ENCODE results near the gene ZNF611.
"Not testable (repeated sequence)": the region's sequence is repeated elsewhere in the genome, so short reads cannot be mapped to it uniquely, and the experiment has no call there.

ZNF611 gene

GRCh38 chr19:52734893-52735661 is at the start of gene ZNF611:
ZNF611 (minus strand) TSS chr19:52735044; CDS start chr19:52715894, 19,150 bp downstream.
- peak; percentile 96 for DNase-seq (ENCODE audit: low read depth)

GRCh38 chr19:52782864-52783263 is 48.0 kb upstream of the ZNF611 start:
- DNase-seq (ENCODE audit: low read depth), result not testable (repeated sequence)

- peak; percentile 25 for DNase-seq (ENCODE audit: low read depth)
Measured at GRCh38 chr19:52778811-52779210, 44.0 kb upstream of the ZNF611 start.

- DNase-seq (ENCODE audit: low read depth), result not testable (repeated sequence)
Measured at GRCh38 chr19:52756447-52756846, 21.6 kb upstream of the ZNF611 start.

GRCh38 chr19:52749780-52750179 is 14.9 kb upstream of the ZNF611 start:
- DNase-seq (ENCODE audit: low read depth), result no peak

- DNase-seq (ENCODE audit: low read depth), result peak; percentile 54
Measured at GRCh38 chr19:52748336-52748950, 13.6 kb upstream of the ZNF611 start.

GRCh38 chr19:52745919-52746318 is 11.1 kb upstream of the ZNF611 start:
- not testable (repeated sequence) for DNase-seq (ENCODE audit: low read depth)

- no peak for DNase-seq (ENCODE audit: low read depth)
Measured at GRCh38 chr19:52743091-52743490, 8.2 kb upstream of the ZNF611 start.

- peak; percentile 26 for DNase-seq (ENCODE audit: low read depth)
Measured at GRCh38 chr19:52742516-52742915, 7.7 kb upstream of the ZNF611 start.

GRCh38 chr19:52741951-52742485 is 7.2 kb upstream of the ZNF611 start:
- DNase-seq (ENCODE audit: low read depth), result no peak

GRCh38 chr19:52741371-52741770 is 6.5 kb upstream of the ZNF611 start:
- DNase-seq (ENCODE audit: low read depth), result not testable (repeated sequence)

- no peak for DNase-seq (ENCODE audit: low read depth)
Measured at GRCh38 chr19:52739576-52739975, 4.7 kb upstream of the ZNF611 start.

- peak; percentile 33 for DNase-seq (ENCODE audit: low read depth)
Measured at GRCh38 chr19:52735734-52736133, 890 bp upstream of the ZNF611 start.

- DNase-seq (ENCODE audit: low read depth), result peak; percentile 11
Measured at GRCh38 chr19:52734331-52734892, 432 bp downstream of the ZNF611 start.

GRCh38 chr19:52726051-52726450 is 8.8 kb downstream of the ZNF611 start:
- DNase-seq (ENCODE audit: low read depth), result not testable (repeated sequence)

- DNase-seq (ENCODE audit: low read depth), result no peak
Measured at GRCh38 chr19:52725528-52725961, 9.3 kb downstream of the ZNF611 start.

GRCh38 chr19:52724701-52725514 is 9.9 kb downstream of the ZNF611 start:
- no peak for DNase-seq (ENCODE audit: low read depth)

- not testable (repeated sequence) for DNase-seq (ENCODE audit: low read depth)
Measured at GRCh38 chr19:52723907-52724598, 10.8 kb downstream of the ZNF611 start.

GRCh38 chr19:52722062-52723003 is 12.5 kb downstream of the ZNF611 start:
- DNase-seq (ENCODE audit: low read depth), result peak; percentile 92

- not testable (repeated sequence) for DNase-seq (ENCODE audit: low read depth)
Measured at GRCh38 chr19:52720541-52720940, 14.3 kb downstream of the ZNF611 start.

Data from iris pigment epithelial cell (primary cell).